AG08396 (cell line): ENCODE measurements around the gene YBEY.
"Not testable (repeated sequence)": the region's sequence is repeated elsewhere in the genome, so short reads cannot be mapped to it uniquely, and the experiment has no call there.

Source experiments
- DNase-seq: peaks from one replicate; pipeline ENCODE4 v3.0.0; 2012; ENCODE audit warnings: low spot score, mixed read lengths

Gene YBEY, protein sequence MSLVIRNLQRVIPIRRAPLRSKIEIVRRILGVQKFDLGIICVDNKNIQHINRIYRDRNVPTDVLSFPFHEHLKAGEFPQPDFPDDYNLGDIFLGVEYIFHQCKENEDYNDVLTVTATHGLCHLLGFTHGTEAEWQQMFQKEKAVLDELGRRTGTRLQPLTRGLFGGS

DNA sequence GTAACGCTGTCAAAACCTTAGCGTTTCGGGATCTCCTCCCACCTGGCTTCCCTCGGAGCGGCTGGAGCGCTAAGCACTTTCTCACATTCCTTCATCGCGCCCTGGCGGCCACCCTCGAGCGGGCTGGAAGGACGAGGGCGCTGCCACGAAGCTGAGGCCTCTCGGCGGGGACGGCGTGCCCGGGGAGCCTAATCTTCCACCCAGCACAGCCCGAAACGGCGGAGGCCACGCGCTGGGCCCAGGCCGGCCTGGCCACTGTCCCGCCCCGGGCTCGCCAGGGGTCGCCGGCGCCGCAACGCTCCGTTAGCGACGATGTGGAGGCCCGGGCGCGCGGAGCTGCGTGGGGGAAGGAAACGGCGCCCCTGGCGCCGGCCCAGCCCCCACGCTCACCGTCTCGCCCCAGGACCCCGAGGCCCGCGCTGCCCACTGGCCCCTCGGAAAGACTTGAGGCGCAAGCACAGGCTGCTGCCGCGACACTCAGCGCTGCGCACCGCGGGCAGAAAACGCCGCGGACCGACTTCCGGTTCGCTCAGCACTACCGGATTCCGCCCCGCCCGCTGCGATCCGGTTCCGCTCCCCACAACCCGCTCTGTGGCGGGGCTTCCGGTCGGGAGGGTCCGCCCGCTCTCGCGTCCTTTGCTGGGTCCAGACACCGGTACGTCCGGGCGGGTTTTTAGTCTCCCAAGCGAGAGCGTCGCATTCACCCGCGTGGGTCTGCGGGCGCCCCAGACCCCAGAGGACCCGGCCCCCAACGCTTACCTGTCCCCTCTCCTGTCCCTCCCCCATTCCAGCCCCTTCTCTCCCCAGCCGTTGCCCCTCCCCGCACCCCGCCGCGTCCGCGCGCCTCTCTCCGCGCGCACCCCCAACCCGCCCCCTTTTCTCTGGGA lies at the start of gene YBEY:
YBEY (plus strand) TSS at position 582 of the 887 bp plus-strand sequence. CDS start 572 bp downstream, outside the sequence.
- peak; percentile 97 for DNase-seq

DNA sequence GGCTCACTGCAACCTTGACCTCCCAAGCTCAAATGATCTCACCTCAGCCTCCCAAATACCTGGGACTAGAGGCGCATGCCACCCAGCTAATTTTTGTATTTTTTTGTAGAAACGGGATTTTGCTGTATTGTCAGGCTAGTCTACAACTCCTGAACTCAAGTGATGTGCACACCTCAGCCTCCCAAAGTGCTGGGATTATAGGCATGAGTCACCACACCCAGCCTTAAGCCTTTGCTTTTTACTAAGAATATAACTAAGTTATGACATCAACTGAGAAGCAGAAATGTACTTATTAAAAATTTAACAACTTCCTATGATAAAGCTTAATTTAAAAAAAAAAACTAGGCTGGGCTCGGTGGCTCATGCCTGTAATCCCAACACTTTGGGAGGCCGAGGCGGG lies 48.7 kb upstream of the YBEY start:
- no peak for DNase-seq

DNA sequence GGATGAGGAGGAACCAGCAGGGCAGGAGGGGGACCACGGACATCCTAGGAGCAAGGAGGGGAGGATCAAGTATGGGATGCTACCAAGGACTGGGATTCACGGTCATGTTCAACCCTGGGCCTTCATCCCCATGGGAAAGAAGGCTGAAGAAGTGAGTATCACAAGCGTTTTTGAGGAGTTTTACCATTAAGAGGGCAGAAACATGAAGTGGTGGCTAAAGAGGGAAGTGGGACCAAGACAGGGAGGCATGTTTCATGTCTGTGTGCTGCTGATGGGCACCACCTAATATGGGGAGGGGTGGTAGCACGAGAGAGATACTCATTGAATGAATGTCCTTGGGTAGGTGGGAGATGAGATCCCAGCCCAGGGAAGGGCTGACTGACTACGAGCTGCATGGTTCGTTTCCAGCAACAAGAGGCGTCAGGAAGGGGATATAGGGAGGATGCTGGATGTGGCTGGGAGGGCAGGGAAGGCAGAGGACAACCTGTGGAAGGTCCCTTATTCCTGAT lies 46.3 kb upstream of the YBEY start:
- DNase-seq: no peak

DNA sequence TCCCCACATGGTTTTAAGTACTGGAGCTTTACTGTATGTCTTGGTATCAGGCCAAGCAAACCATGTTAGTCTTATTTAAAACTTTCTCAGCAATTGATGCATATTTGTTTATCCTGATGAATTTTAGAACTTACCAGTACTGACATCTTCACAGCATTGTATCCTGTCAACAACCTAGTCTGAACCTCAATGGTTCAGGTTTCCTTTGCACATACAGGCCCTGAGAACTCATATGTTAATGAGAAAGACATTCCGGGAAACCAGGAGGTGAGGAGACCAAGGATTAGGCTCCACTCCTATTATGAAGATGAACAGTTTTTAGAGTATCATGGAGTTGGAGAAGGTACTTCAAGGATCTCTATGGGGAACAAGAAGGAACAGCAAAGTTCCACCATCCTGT lies 44.6 kb upstream of the YBEY start:
- DNase-seq: not testable (repeated sequence)

DNA sequence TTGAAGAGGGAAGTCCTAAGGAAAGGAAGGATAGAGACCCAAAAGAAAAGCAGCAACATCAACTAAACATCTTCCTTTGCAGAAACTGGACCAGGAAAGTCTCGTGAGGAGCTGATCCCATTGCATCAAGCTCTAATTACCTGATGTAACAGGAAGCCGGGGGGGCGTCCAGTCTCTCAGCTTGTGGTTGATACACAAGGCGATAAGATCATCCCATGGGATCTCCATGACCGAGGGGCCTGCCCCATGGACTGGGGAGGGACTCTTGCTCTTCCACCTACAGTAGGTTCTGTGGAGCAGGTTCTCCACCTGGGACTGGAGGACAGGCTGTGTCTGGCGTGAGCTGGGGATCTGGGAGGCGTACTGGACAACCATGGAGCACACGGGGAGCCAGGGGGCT lies 42.8 kb upstream of the YBEY start:
- DNase-seq: no peak

DNA sequence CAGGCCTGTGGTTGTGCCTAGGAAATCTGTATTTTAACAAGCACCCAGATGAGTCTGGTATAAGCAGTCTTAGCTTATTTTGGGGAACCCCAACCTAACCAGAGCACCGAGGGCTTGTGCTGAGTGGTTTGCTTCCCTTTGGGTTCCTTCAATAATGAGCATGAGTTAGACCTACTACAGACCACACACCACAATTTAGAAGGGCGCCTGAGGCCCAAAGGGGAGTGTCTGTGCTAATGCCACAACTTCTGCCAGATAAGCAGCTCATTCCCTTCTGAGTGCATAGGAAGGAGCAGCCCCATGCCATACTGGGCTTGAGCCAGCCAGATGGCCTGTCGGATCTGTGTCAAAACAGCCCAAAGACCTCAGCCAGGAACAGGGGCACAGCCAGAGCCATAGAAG lies 42.2 kb upstream of the YBEY start:
- no peak for DNase-seq

DNA sequence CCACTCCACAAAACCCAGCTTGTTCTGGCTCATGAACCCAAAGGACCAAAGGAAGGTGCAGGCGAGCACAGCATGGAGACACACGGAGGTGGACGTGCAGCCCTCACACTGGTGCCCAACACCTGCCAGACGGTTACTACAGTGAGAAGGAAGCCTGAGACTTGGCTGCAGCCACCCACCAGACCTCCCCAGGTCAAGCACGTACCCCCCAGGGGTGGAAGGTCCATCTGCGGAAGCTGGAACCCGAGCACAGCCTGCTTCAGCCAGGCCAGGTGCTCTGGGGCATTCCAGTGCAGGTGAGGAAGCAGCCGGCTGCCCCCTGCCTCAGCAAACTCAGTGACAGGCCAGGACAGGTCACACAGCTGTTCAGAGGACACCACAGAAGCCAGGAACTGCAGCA lies 41.5 kb upstream of the YBEY start:
- no peak for DNase-seq

DNA sequence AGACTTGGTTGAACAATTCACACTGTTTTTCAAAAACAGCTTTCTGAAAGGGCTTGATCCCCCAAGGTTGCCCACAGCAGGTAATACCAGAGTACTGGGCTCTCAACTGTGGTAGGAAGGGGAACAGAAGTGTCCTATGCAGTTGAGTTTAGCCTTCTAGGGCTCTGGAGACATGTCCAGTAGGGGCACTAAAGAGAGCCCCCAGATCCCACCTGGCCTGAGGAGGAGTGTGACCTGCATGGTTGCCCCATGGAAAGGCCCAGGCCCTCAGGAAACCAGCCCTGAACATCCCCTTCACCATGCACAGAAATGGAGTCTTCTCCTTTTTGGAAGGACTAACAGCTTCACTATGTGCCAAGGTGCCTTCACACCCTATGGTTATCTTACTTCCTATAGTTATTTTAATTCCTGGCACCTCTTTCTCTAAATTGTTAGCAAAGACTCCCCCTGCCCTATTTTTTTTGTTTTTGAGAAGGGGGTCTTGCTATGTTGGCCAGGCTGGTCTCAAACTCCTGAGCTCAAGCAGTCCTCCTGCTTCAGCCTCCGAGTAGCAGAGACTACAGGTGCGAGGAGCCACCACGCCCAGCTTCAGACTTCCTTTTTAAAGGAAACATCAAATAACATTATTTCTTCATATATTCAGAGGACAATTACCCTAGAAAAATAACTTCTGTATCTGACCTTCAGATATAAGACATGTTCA lies 40.8 kb upstream of the YBEY start:
- no peak for DNase-seq

DNA sequence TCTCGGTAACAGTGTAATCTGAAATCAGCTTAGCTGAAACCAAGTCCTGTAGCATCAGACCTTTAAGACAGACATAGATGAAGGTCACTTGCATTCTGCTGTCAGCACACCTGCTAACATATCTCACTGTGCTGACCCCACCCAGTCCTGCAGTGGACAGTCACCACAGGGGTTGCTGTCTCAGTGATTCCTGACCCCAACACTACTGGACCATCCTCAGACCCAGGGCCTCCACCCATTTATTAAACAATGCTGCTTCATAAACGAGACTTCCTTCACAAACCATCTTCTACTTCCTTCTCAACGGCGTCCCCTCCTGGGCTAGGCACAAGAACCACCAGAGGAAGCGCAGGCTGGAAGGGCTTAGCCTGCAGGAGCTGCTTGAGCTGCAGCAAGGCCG lies 39.8 kb upstream of the YBEY start:
- DNase-seq: no peak

DNA sequence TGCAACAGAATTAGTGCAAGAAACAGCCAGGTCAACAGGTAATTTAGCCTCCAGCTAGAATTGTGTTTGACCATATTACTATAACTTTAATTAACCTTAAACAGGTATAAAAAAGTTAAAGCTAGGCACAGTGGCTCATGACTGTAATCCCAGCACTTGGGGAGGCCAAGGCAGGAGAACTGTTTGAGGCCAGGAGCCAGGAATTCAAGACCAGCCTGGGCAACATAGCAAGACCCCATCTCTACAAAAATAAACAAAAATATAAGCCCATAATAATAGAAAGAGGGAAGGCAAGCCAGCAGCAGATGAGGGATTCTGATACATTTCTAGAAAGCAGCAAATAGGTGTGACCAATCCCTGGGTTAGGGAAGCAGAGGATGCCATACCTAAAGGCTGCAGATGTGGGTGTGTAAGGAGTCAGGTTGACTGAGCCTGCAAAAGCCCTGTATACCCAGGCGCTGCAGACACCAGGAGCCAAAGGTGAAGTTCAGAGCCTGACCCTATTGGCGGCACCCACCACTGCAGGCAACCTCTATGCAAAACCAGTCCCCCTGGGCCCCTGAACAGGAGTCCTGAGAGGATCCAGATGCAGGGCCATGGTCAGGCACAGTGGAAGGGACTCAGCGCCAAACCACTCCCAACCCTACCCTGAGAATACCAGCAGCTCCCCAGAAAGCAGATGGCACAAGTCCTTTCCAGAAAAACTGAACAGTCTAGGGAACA lies 38.3 kb upstream of the YBEY start:
- no peak for DNase-seq

DNA sequence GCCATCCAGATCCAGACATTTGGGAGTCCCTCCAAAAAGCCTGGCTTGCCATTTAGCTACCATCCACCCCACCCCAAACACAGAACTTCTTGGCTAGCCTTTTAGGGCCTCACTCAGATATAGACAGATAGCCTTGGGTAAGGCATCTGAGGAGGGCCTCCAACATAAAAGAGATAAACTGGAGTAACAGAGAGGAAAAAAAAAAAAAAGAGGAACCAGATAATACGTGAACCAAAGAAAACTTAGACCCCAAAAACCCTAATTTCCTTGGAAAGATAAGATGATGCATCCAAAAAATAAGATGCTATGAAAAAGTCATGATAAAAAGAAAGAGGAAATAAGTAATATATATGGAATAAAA lies 37.7 kb upstream of the YBEY start:
- DNase-seq: no peak

DNA sequence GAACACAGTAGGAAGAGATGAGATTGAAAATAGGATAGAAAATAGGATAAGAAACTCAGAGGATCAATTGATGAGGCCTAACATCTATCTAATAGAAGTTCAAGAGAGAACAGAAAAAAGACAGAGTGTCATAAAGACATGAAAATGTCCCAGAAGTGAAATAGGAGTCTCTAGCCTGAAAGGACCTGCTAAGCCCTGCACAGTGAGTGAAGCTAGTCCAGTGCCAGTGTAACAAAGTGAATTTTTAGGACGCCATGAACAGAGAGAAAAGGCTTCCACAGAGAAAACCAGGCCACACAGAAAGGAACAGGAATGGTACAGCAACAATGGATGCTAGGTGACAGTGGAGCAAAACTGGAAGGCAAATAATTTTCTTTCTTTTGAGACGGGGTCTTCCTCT lies 37.3 kb upstream of the YBEY start:
- DNase-seq: no peak

DNA sequence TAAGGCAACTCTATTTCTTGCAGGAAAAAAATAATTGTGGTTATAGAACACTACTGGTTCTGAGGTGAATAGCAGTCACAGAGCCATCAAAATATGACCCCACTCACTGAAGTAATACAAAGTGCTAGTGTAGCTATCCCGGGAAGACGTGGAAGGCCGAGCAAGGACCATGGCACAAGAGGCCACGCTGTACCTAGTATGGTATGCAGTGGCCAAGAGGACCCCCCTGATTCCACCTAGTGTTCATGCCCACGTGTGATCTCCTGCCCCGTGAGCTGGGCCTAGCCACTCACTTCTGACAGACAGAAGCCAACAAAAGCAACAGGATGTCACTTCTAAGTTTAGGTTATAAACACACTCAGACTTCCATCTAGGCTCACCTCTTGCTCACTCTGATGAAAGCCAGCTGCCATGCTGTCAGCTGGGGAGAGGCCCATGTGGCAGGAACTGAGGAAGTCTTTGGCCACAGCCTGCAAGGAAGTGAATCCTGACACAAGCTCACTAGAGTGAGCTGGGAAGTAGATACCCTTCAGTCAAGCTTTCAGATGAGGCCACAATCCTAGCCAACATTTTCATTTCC lies 35.9 kb upstream of the YBEY start:
- DNase-seq: no peak

DNA sequence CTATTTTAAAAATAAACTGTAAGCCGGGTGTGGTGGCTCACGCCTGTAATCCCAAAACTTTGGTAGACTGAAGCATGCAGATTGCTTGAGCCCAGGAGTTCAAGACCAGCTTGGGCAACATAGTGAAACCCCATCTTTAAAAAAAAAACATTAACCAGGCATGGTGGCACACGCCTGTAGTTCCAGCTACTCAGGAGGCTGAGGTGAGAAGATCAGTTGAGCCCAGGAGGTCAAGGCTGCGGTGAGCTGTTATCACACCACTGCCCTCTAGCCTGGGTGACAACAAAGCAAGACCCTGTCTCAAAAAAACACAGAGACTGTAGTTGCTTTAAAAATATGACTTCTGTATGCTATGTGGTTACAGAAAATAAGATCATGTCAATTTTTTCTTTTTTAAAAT lies 33.3 kb upstream of the YBEY start:
- no peak for DNase-seq

DNA sequence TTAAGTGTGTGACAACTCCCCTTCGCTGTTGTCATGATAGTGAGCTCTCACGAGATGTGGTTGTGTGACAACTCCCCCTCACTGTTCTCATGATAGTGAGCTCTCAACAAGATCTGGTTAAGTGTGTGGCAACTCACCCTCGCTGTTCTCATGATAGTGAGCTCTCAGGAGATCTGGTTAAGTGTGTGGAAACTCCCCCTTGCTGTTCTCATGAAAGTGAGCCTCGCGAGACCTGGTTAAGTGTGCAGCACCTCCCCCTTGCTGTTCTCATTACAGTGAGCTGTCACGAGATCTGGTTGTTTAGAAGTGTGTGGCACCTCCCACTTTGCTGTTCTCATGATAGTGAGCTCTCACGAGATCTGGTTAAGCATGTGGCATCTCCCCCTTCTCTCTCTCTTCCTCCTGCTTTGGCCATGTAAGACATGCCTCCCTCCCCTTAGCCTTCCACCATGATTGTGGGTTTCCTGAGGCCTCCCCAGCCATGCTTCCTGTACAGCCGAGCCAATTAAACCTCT lies 32.5 kb upstream of the YBEY start:
- no peak for DNase-seq

DNA sequence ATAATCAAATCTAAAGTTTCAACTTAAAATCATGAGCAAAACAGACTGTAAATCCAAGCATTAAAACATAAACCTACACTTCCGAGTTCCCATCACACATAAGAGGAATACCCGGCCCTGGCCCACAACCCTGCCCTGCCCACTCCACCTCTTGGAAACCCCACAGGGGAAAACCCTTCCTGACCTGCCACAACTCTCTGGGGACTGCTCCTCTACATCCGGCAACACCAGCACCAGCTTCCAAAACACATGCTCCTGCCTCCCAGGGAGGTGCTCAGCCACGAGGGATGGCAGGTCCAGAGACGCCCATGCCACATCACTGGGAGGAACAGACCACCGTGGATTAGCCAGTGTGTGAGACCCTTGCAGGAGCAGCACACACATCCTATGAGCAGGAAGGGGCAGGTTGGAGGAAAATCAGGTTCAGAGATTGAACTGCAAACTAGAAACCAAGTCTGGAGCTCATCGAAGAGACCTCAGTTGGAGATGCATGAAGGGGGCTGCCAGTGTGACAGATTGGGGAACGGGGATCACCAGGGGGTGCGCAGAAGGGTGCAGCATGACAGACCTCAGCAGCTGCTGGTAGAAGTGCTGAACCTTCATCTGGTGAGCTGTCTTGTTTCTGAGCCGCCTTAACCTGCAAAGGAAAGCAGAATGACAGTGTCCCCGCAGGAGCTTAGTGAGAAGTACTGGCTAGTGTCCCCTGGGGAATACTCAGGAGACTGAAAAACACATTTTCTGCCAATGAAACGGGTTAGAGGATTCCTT lies 31.8 kb upstream of the YBEY start:
- DNase-seq: no peak

DNA sequence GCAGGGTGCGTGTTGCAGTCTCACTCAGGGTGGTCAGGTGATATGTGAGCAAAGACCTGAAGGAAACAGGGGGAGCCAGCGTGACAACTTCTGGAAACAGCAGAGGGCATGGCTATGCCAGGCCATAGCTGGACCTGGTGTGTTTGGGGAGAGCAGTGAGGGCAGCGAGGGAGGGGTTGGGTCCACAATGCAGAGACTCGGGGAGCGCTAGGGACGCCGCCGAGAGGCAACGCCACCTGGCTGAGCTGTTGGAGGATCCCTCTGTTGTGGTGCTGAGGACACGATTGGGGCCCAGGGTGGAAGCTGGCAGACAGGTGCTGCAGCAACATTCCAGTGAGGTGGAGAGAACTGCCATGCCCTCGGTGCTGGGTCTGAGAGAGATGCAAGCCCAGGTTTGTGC lies 31.0 kb upstream of the YBEY start:
- no peak for DNase-seq

DNA sequence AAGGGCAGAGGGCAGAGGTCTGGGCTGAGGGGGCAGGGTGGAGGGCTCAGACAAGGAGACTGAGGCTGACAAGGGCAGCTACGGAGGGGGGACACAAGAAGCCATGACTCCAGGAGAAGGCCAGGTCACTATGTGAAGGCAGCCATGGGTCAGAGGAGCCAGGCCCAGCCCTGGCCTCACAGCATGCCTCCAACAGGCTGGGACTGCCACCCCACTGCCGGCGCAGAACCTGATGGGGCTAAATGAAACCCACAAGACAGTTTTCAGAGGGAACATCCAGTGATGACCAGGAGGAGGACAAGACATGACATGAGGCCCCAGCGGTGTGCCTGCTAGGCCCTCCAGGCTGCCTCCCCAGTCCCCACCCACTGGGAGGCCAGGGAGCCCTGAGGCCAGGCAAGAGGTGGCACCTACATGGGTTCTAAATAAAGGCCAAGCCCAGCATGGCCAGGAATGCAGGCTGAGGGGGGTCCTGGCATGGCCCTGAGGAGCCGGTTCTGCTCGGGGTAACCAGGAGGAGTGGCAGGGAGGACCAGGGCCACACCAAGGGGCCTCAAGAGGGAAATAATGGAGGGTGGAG lies 30.3 kb upstream of the YBEY start:
- DNase-seq: no peak

DNA sequence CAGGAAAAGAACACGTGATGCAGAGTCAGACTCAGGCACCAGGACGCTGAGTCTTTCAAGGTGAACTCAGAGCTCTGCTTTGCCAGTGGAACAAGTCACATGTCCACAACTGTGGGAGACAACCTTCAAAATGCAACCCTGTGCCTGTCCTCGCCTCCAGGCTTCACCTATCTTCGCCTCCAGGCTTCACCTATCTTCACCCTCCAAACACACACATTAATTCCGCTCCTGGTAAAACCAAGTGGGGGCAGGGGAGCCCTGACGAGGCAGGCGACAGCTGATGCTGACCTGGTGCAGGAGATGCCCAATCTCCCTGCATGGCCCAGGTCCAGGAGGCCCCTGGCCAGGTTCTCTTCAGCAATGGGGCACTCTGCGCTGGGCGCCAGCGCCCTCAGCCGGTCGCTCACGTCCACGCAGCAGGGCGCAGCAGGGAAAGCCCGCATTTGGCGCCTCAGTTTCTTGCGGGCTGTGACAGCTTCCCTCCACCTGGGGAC lies 29.6 kb upstream of the YBEY start:
- no peak for DNase-seq

DNA sequence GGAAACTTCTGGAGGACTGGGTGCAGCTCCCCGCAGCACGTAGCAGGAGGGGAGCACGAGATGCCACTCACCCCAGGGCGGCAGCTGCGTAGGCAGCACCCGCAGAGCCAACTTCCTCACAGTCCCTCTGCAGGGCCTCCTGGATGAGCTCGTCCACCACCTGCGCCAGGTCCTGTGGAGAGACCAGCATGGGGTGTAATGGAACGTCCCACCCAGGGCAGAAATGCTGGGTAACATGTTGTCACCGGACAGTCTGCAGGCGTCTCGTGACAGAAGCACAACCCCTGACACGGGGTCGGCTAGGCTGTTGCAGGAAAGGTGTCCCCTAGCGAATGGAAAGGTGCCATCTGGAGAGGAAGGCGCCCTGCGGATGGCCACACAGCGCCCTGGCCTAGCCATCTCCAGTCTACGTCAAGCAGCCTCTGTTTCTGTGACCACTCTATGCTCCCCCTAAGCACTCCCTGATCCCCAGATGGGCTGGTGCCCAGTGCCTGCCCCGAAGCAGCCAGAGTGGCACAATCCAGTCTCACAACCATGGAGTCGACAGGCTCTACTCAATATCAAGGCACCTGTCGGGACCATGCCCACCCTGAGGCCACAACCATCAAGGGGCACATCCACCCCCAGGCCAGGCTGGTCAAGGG lies 22.0 kb upstream of the YBEY start:
- no peak for DNase-seq
